H1 (cell line): Measurements from ENCODE around the gene IAPP. TPM values are rescaled to one million over a fixed set of nuclear protein-coding genes. Genes with fewer than 3 reads are reported as not detected.

Experiments
- CTCF ChIA-PET: fragments of 300-600 bp; sonication (Branson Sonifier 250); formaldehyde crosslinking; loops from one replicate; lab custom pipeline; 2021; ENCODE audit not compliant: partially characterized antibody; lab: Charles Lee
- POLR2A ChIA-PET: fragments of 300-600 bp; sonication (Branson Sonifier 250); formaldehyde crosslinking; loops from one replicate; lab custom pipeline; 2021; ENCODE audit warnings: inconsistent platforms; ENCODE audit not compliant: partially characterized antibody; lab: Charles Lee
- DNase-seq, 2 experiments: peaks; one replicate each; pipeline versions ENCODE4 v3.0.0 to v3.0.0-alpha.2; 2010 to 2022; ENCODE audit warnings: low spot score in 2 of 2, low read depth in 1 of 2, mixed read lengths in 1 of 2
- FAIRE-seq: peaks from 2 replicates; lab custom pipeline; 2011; peaks lifted over from hg19 to GRCh38; lab: Jason Lieb, UNC
- H2AFZ ChIP-seq: 2 replicates; pipeline ENCODE4 v1.8.1; 2012; ENCODE audit warnings: low read length, inconsistent platforms
- H2AK5ac ChIP-seq: 2 replicates; pipeline ENCODE4 v1.6.1; 2013; ENCODE audit warnings: low read depth, low read length
- H2BK120ac ChIP-seq: replicated peaks from 2 replicates; pipeline ENCODE3; 2013; ENCODE audit warnings: low read depth, low read length, inconsistent platforms
- H2BK12ac ChIP-seq: 2 replicates; pipeline ENCODE4 v1.6.1; 2013; ENCODE audit warnings: low read depth, low read length
- H2BK15ac ChIP-seq: 2 replicates; pipeline ENCODE4 v1.6.1; 2013; ENCODE audit warnings: low read length
- H2BK20ac ChIP-seq: 2 replicates; pipeline ENCODE4 v1.6.1; 2013; ENCODE audit warnings: low read length
- H2BK5ac ChIP-seq: 2 replicates; pipeline ENCODE4 v1.6.1; 2013; ENCODE audit warnings: low read depth, low read length
- H3K14ac ChIP-seq: 2 replicates; pipeline ENCODE4 v1.6.1; 2013; ENCODE audit warnings: inconsistent platforms; ENCODE audit not compliant: insufficient read length
- H3K18ac ChIP-seq: 2 replicates; pipeline ENCODE4 v1.6.1; 2013; ENCODE audit warnings: low read length; ENCODE audit errors: extremely low read depth
- H3K23ac ChIP-seq: 2 replicates; pipeline ENCODE4 v1.6.1; 2013; ENCODE audit warnings: inconsistent platforms; ENCODE audit not compliant: insufficient read length
- H3K23me2 ChIP-seq: 2 replicates; pipeline ENCODE4 v1.6.1; 2013; ENCODE audit warnings: low read depth, low read length
- H3K27ac ChIP-seq: 2 replicates; pipeline ENCODE4 v1.6.1; 2011; ENCODE audit warnings: low read depth, low read length, inconsistent platforms
- H3K27me3 ChIP-seq, 4 experiments: replicated peaks in 1 of 4; 1 replicate in 1 of 4; 2 replicates in 3 of 4; pipeline versions ENCODE4 v1.6.1 to v1.8.1; 2011 to 2013; ENCODE audit warnings: low read length in 3 of 4, mild to moderate bottlenecking in 3 of 4, inconsistent platforms in 2 of 4, mixed read lengths in 2 of 4, moderate library complexity in 1 of 4; ENCODE audit not compliant: control insufficient read depth in 3 of 4, insufficient read depth in 3 of 4; ENCODE audit errors: extremely low read depth in 1 of 4
- H3K36me3 ChIP-seq, 4 experiments: 2 replicates each; pipeline versions ENCODE4 v1.6.1 to v1.8.1; 2011 to 2013; ENCODE audit warnings: mild to moderate bottlenecking in 4 of 4, low read length in 3 of 4, moderate library complexity in 2 of 4, control low read depth in 1 of 4, inconsistent platforms in 1 of 4; ENCODE audit not compliant: insufficient read depth in 4 of 4, control insufficient read depth in 2 of 4
- H3K4ac ChIP-seq: replicated peaks from 2 replicates; pipeline ENCODE3; 2013; ENCODE audit warnings: low read length, low read depth, mixed read lengths, inconsistent platforms; ENCODE audit not compliant: insufficient read length
- H3K4me1 ChIP-seq, 4 experiments: replicated peaks in 1 of 4; 1 replicate in 1 of 4; 2 replicates in 3 of 4; pipeline versions ENCODE4 v1.6.1 to v1.8.1; 2011 to 2013; ENCODE audit warnings: low read length in 3 of 4, inconsistent platforms in 2 of 4, mixed read lengths in 1 of 4; ENCODE audit not compliant: insufficient read depth in 4 of 4, control insufficient read depth in 3 of 4
- H3K4me2 ChIP-seq, 2 experiments: 2 replicates each; pipeline versions ENCODE4 v1.6.1 to v1.8.1; 2011 to 2013; ENCODE audit warnings: low read depth in 2 of 2, low read length in 2 of 2, control low read depth in 1 of 2, inconsistent platforms in 1 of 2, mild to moderate bottlenecking in 1 of 2; ENCODE audit not compliant: insufficient read depth in 1 of 2
- H3K4me3 ChIP-seq, 4 experiments: fragments of 200-600, 300-600 bp in 1 of 4; sonication (generic), shearing (Covaris generic), sonication (Bioruptor Twin) in 1 of 4; 2 replicates each; pipeline versions ENCODE4 v1.5.1 to v1.8.1; 2011 to 2016; ENCODE audit warnings: low read length in 4 of 4, low read depth in 3 of 4, control low read depth in 2 of 4, inconsistent platforms in 2 of 4, mild to moderate bottlenecking in 2 of 4, mixed read lengths in 1 of 4, moderate library complexity in 1 of 4; ENCODE audit not compliant: insufficient read depth in 2 of 4; ENCODE audit errors: extremely low read depth in 1 of 4
- H3K56ac ChIP-seq: replicated peaks from 2 replicates; pipeline ENCODE3; 2013; ENCODE audit warnings: low read depth, mild to moderate bottlenecking, mixed read lengths, low read length, inconsistent platforms; ENCODE audit not compliant: insufficient read length
- H3K79me1 ChIP-seq: 2 replicates; pipeline ENCODE4 v1.6.1; 2013; ENCODE audit warnings: low read depth, low read length, control low read depth
- H3K79me2 ChIP-seq, 2 experiments: 2 replicates each; pipeline versions ENCODE4 v1.6.1 to v1.8.1; 2012 to 2013; ENCODE audit warnings: low read length in 2 of 2, mild to moderate bottlenecking in 2 of 2, inconsistent platforms in 1 of 2; ENCODE audit not compliant: insufficient read depth in 2 of 2, control insufficient read depth in 1 of 2
- H3K9ac ChIP-seq, 4 experiments: replicated peaks in 1 of 4; 1 replicate in 1 of 4; 2 replicates in 3 of 4; pipeline versions ENCODE4 v1.6.1 to v1.8.1; 2011 to 2013; ENCODE audit warnings: low read depth in 3 of 4, low read length in 3 of 4, control low read depth in 2 of 4, mild to moderate bottlenecking in 2 of 4, moderate library complexity in 2 of 4, inconsistent platforms in 1 of 4; ENCODE audit errors: extremely low read depth in 1 of 4
- H3K9me3 ChIP-seq, 2 experiments: 2 replicates each; pipeline versions ENCODE4 v1.6.1 to v1.8.1; 2012 to 2013; ENCODE audit warnings: mild to moderate bottlenecking in 2 of 2, moderate library complexity in 2 of 2, control low read depth in 1 of 2, inconsistent platforms in 1 of 2, low read depth in 1 of 2, low read length in 1 of 2, mixed read lengths in 1 of 2; ENCODE audit not compliant: insufficient read depth in 2 of 2
- H4K20me1 ChIP-seq, 2 experiments: replicated peaks in 1 of 2; 2 replicates each; pipeline versions ENCODE3 to v1.8.1; 2011 to 2013; ENCODE audit warnings: inconsistent platforms in 2 of 2, low read length in 2 of 2, mild to moderate bottlenecking in 1 of 2; ENCODE audit not compliant: insufficient read depth in 2 of 2, control insufficient read depth in 1 of 2
- H4K5ac ChIP-seq: 2 replicates; pipeline ENCODE4 v1.6.1; 2013; ENCODE audit warnings: low read length, low read depth, mixed read lengths, inconsistent platforms; ENCODE audit not compliant: insufficient read length
- H4K8ac ChIP-seq: 2 replicates; pipeline ENCODE4 v1.8.0; 2013; ENCODE audit warnings: mild to moderate bottlenecking, moderate library complexity, low read length, inconsistent platforms; ENCODE audit not compliant: insufficient read depth; ENCODE audit errors: extremely low read depth
- H4K91ac ChIP-seq: replicated peaks from 2 replicates; pipeline ENCODE3; 2013; ENCODE audit warnings: low read length, mixed read lengths, inconsistent platforms; ENCODE audit not compliant: insufficient read length
- ASH2L ChIP-seq: fragments of 200-600, 300-600 bp; sonication (generic); IDR thresholded peaks from one replicate; pipeline ENCODE4 v1.7.1; 2017; ENCODE audit warnings: low read length
- BACH1 ChIP-seq: IDR thresholded peaks from 2 replicates; pipeline ENCODE4 v1.6.1; 2012; ENCODE audit warnings: low read length, improper control_type of control experiment
- EP300 ChIP-seq, 2 experiments: IDR thresholded peaks; 1 replicate in 1 of 2; 2 replicates in 1 of 2; pipeline ENCODE4 v1.6.1; 2011 to 2012; ENCODE audit warnings: low read depth in 2 of 2, low read length in 2 of 2, mild to moderate bottlenecking in 2 of 2, borderline replicate concordance in 1 of 2, inconsistent platforms in 1 of 2, moderate library complexity in 1 of 2
- FOSL1 ChIP-seq: IDR thresholded peaks from 2 replicates; pipeline ENCODE4 v1.6.1; 2011; ENCODE audit warnings: mild to moderate bottlenecking, low read depth, low read length, moderate library complexity; ENCODE audit not compliant: insufficient read depth
- GABPA ChIP-seq: IDR thresholded peaks from 2 replicates; pipeline ENCODE4 v1.6.1; 2011; ENCODE audit warnings: mild to moderate bottlenecking, low read length, moderate library complexity, borderline replicate concordance; ENCODE audit not compliant: insufficient read depth
- HDAC2 ChIP-seq, 2 experiments: fragments of 300-600 bp in 1 of 2; sonication (generic) in 1 of 2; IDR thresholded peaks; 2 replicates each; pipeline ENCODE4 v1.6.1; 2011 to 2012; ENCODE audit warnings: low read depth in 2 of 2, low read length in 2 of 2, mild to moderate bottlenecking in 2 of 2, moderate library complexity in 2 of 2, borderline replicate concordance in 1 of 2, inconsistent platforms in 1 of 2
- HDAC6 ChIP-seq: IDR thresholded peaks from one replicate; pipeline ENCODE4 v1.7.1; 2012; ENCODE audit warnings: low read depth, mild to moderate bottlenecking, inconsistent platforms, low read length, moderate library complexity
- KDM5A ChIP-seq: fragments of 200-600 bp; IDR thresholded peaks from 2 replicates; pipeline ENCODE4 v1.7.1; 2012; ENCODE audit warnings: mild to moderate bottlenecking, low read length, inconsistent platforms, mixed read lengths
- POU5F1 ChIP-seq: IDR thresholded peaks from 2 replicates; pipeline ENCODE4 v1.6.1; 2011; ENCODE audit warnings: low read depth, mild to moderate bottlenecking, low read length, moderate library complexity
- RNF2 ChIP-seq: fragments of 200-900, 300-1000 bp; sonication (generic); IDR thresholded peaks from 2 replicates; pipeline ENCODE4 v1.7.1; 2016; ENCODE audit warnings: borderline replicate concordance, low read depth, mild to moderate bottlenecking, antibody characterized with exemption, low read length; ENCODE audit not compliant: poor library complexity, severe bottlenecking; ENCODE audit errors: missing control alignments
- SAP30 ChIP-seq: fragments of 300-600 bp; sonication (generic); IDR thresholded peaks from 2 replicates; pipeline ENCODE4 v1.7.1; 2012; ENCODE audit warnings: low read length, moderate library complexity, mild to moderate bottlenecking, inconsistent platforms; ENCODE audit not compliant: insufficient read depth, insufficient replicate concordance
- TAF1 ChIP-seq: IDR thresholded peaks from 2 replicates; pipeline ENCODE4 v1.6.1; 2011; ENCODE audit warnings: mild to moderate bottlenecking, low read depth, low read length
- YY1 ChIP-seq: IDR thresholded peaks from 2 replicates; pipeline ENCODE4 v1.6.1; 2011; ENCODE audit warnings: low read depth, mild to moderate bottlenecking, low read length
- ZNF274 ChIP-seq: IDR thresholded peaks from 2 replicates; pipeline ENCODE4 v1.7.0; 2012; ENCODE audit warnings: low read length, borderline replicate concordance; ENCODE audit errors: extremely low read depth
- WGBS, 2 experiments: shearing (Covaris generic) in 1 of 2; methylation state at CpG; one replicate each; pipeline versions ENCODE4 v1.1.6 to v1.1.7; 2013 to 2015; ENCODE audit warnings: low lambda C conversion rate in 2 of 2, mixed read lengths in 2 of 2, inconsistent platforms in 1 of 2, low coverage in 1 of 2, missing lambda C conversion rate in 1 of 2; ENCODE audit not compliant: insufficient replicate concordance in 2 of 2, insufficient coverage in 1 of 2, insufficient read length in 1 of 2; ENCODE audit errors: extremely low coverage in 1 of 2, missing lambda C conversion rate in 1 of 2; 5-methylcytosine and 5-hydroxymethylcytosine counted together
- polyA plus RNA-seq, 7 experiments: library from polyadenylated mRNA; depleted of rRNA in 3 of 7; stranded (reverse) in 5 of 7; unstranded in 2 of 7; fragments of >200 nt in 5 of 7; fragments of 200-250 nt in 2 of 7; gene quantifications; 1 replicate in 5 of 7; 2 replicates in 1 of 7; 4 replicates in 1 of 7; pipeline versions ENCODE4 v1.2.1 to v1.2.3, GENCODE V29; 2011 to 2013; ENCODE audit warnings: missing spikeins in 2 of 7, mixed read lengths in 2 of 7
- total RNA-seq: library from RNA; stranded (reverse); fragmentation: NEBNext Ultra II Directional; extraction: Animal tissue kit (Norgen Biotek cat#: 25700); gene quantifications from 2 replicates; pipeline ENCODE4 v1.2.1, GENCODE V29; 2021

IAPP gene
- total and polyA plus RNA-seq, 2 of the 8 experiments (the other 6 are each of a cell fraction or from before 2014, with no cell fraction given): not detected

DNA sequence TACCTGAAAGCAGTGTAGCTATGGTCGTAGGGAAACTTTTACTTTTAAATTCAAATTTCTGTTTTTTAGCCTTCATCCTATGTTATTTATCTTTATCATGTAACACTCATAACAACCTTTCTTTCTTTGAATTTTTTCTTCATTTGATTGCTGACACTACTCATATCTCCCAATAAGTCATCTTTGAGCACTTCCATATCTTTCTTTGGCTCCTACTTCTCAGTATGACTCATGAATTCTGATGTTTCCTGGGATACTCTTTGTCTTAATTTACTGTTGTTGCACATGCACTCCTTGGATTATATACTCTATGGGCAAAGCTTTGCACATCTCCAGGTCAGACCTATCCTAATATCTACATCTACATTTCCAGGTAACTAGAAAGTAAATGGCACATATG is 18.1 kb upstream of the IAPP start:
- FAIRE-seq: no peak
- no peak overlapping the region for H3K23ac ChIP-seq
- POLR2A ChIA-PET: interaction anchor here (1.1 kb wide), 1 partner anchor 84 kb away, joined by 3 read pairs; no protein-coding TSS in a partner anchor
- no peak for TF ChIP-seq HDAC6
- no peak for TF ChIP-seq POU5F1
- TF ChIP-seq ZNF274: no peak
- no peak for TF ChIP-seq TAF1
- no peak for TF ChIP-seq KDM5A
- no peak for TF ChIP-seq FOSL1
- TF ChIP-seq YY1: no peak
- no peak for TF ChIP-seq HDAC2 (IDR thresholded peaks at IDR 0.05; ENCODE audit: borderline replicate concordance in 1 of 2, low read depth in 2 of 2, low read length in 2 of 2)
- TF ChIP-seq SAP30: no peak
- no peak for TF ChIP-seq EP300 (IDR thresholded peaks at IDR 0.05; ENCODE audit: borderline replicate concordance in 1 of 2, low read depth in 2 of 2, low read length in 2 of 2)
- no peak for TF ChIP-seq GABPA
- TF ChIP-seq BACH1: no peak
- no peak for TF ChIP-seq RNF2
- no peak for TF ChIP-seq ASH2L

More for the DNA sequence above, 18.1 kb upstream of the IAPP start:
- Histone ChIP-seq H2AFZ (no peak overlapping the region), H3K79me1 (no peaks in the 10 kb centered on the region), H2AK5ac (no peak overlapping the region), H2BK120ac (no peak overlapping the region), H2BK20ac (no peak overlapping the region), H4K20me1 (no peaks in the 10 kb centered on the region), H3K23me2 (no peaks in the 10 kb centered on the region), H3K14ac (no peak overlapping the region), H4K8ac (no peak overlapping the region), H3K18ac (no peak overlapping the region), H3K4me1 (peaks cover 0 to 4% (median 1%) of the 10 kb centered on the region in 4 experiments; a peak in 1 of 7 replicates), H4K91ac (no peak overlapping the region), H3K27ac (no peak overlapping the region), H4K5ac (no peak overlapping the region), H3K36me3 (no peaks in the 10 kb centered on the region), H3K4me2 (no peak overlapping the region), H2BK5ac (no peak overlapping the region), H3K4ac (no peak overlapping the region), H3K4me3 (no peak overlapping the region), H3K56ac (no peak overlapping the region), H2BK12ac (no peak overlapping the region), H2BK15ac (no peak overlapping the region), H3K9me3 (no peaks in the 10 kb centered on the region; a peak in 1 of 4 replicates), H3K9ac (no peak overlapping the region), H3K79me2 (no peaks in the 10 kb centered on the region), H3K27me3 (no peaks in the 10 kb centered on the region)
- WGBS, 2 experiments: 86% methylated on average over 1 of the region's 1 CpG; no CpG with 5 or more reads in 1 of the 2 experiments
- CTCF ChIA-PET: interaction anchor here (1.3 kb wide), 1 partner anchor 41 kb away, joined by 3 read pairs; no protein-coding TSS in a partner anchor
- no peak for DNase-seq
